ENCODE results near the gene AUTS2. TPM values are rescaled to one million over a fixed set of nuclear protein-coding genes. Genes with fewer than 3 reads are reported as not detected.

The AUTS2 gene
- total and polyA plus RNA-seq, 7 experiments from 2014 or later: 0.40 to 31.7 (median 4.2) TPM

- intact Hi-C loops (cut with micrococcal nuclease): no loop called here
- no peak overlapping the region for H3K27ac ChIP-seq (ENCODE audit: low read depth, low read length)
- H3K36me3 Mint-ChIP-seq: no peaks in the 10 kb centered on the region
- no peak for ATAC-seq
- no peak overlapping the region for H3K4me3 Mint-ChIP-seq
- no peaks in the 10 kb centered on the region for H3K9me3 Mint-ChIP-seq
- no peaks in the 10 kb centered on the region for H3K36me3 ChIP-seq (ENCODE audit: control insufficient read depth in 2 of 3, insufficient read depth in 3 of 3, low read length in 3 of 3)
- no peaks in the 10 kb centered on the region for H3K4me1 ChIP-seq (ENCODE audit: control insufficient read depth in 2 of 2, insufficient read depth in 2 of 2, low read length in 2 of 2)
- ChIA-PET CTCF (interaction anchor here (0.6 kb wide), 1 partner anchor 601 kb away, joined by 3 read pairs; no protein-coding TSS in a partner anchor), POLR2A (no interaction called here)
- peaks cover 0 to 9% (median under 1%) of the 10 kb centered on the region in 7 donors for H3K4me1 Mint-ChIP-seq
- H3K27me3 Mint-ChIP-seq: peaks cover 18 to 30% (median 26%) of the 10 kb centered on the region in 5 donors
- no peak for DNase-seq
- no peak overlapping the region for H3K4me3 ChIP-seq (ENCODE audit: low read length)
- H3K9me3 ChIP-seq (ENCODE audit: control insufficient read depth in 2 of 3, low read length in 3 of 3): no peaks in the 10 kb centered on the region
- no peak overlapping the region for H3K27ac Mint-ChIP-seq
- H3K27me3 ChIP-seq (ENCODE audit: control insufficient read depth in 2 of 2, insufficient read depth in 2 of 2, low read length in 2 of 2): no peaks in the 10 kb centered on the region
Measured at GRCh38 chr7:70700941-70701425, 1102.7 kb downstream of the AUTS2 start.

GRCh38 chr7:70701477-70701876 lies 1103.2 kb downstream of the AUTS2 start:
- Histone ChIP-seq H3K27ac (ENCODE audit: low read depth, low read length) (no peak overlapping the region), H3K4me1 (ENCODE audit: control insufficient read depth in 2 of 2, insufficient read depth in 2 of 2, low read length in 2 of 2) (no peaks in the 10 kb centered on the region), H3K27me3 (ENCODE audit: control insufficient read depth in 2 of 2, insufficient read depth in 2 of 2, low read length in 2 of 2) (no peaks in the 10 kb centered on the region), H3K36me3 (ENCODE audit: control insufficient read depth in 2 of 3, insufficient read depth in 3 of 3, low read length in 3 of 3) (no peaks in the 10 kb centered on the region), H3K9me3 (ENCODE audit: control insufficient read depth in 2 of 3, low read length in 3 of 3) (no peaks in the 10 kb centered on the region), H3K4me3 (ENCODE audit: low read length) (no peak overlapping the region)
- Mint-ChIP-seq H3K27ac (no peak overlapping the region), H3K4me3 (no peak overlapping the region), H3K36me3 (no peaks in the 10 kb centered on the region), H3K9me3 (no peaks in the 10 kb centered on the region), H3K27me3 (peaks cover 18 to 25% (median 22%) of the 10 kb centered on the region in 5 donors), H3K4me1 (peaks cover 0 to 6% (median 0%) of the 10 kb centered on the region in 7 donors)
- no peak for DNase-seq
- no peak for ATAC-seq
- POLR2A ChIA-PET: no interaction called here
- CTCF ChIA-PET: interaction anchor here (0.6 kb wide), 1 partner anchor 601 kb away, joined by 3 read pairs; no protein-coding TSS in a partner anchor
- intact Hi-C loops (cut with micrococcal nuclease): no loop called here

GRCh38 chr7:70701991-70702390 lies 1103.7 kb downstream of the AUTS2 start:
- CTCF ChIA-PET: no interaction called here
- no peak overlapping the region for H3K4me3 ChIP-seq (ENCODE audit: low read length)
- H3K27ac ChIP-seq (ENCODE audit: low read depth, low read length): no peak overlapping the region
- peaks cover 0 to 4% (median 0%) of the 10 kb centered on the region in 7 donors for H3K4me1 Mint-ChIP-seq
- no peaks in the 10 kb centered on the region for H3K36me3 ChIP-seq (ENCODE audit: control insufficient read depth in 2 of 3, insufficient read depth in 3 of 3, low read length in 3 of 3)
- H3K27ac Mint-ChIP-seq: peak overlapping the region in 1 of 9 donors; percentile 29
- POLR2A ChIA-PET: no interaction called here
- H3K27me3 Mint-ChIP-seq: peaks cover 13 to 20% (median 17%) of the 10 kb centered on the region in 5 donors
- no peaks in the 10 kb centered on the region for H3K27me3 ChIP-seq (ENCODE audit: control insufficient read depth in 2 of 2, insufficient read depth in 2 of 2, low read length in 2 of 2)
- intact Hi-C loops (cut with micrococcal nuclease): no loop called here
- H3K4me3 Mint-ChIP-seq: no peak overlapping the region
- no peaks in the 10 kb centered on the region for H3K9me3 ChIP-seq (ENCODE audit: control insufficient read depth in 2 of 3, low read length in 3 of 3)
- H3K36me3 Mint-ChIP-seq: no peaks in the 10 kb centered on the region
- no peak for ATAC-seq
- DNase-seq: no peak
- H3K9me3 Mint-ChIP-seq: no peaks in the 10 kb centered on the region
- no peaks in the 10 kb centered on the region for H3K4me1 ChIP-seq (ENCODE audit: control insufficient read depth in 2 of 2, insufficient read depth in 2 of 2, low read length in 2 of 2)

- Histone ChIP-seq H3K27me3 (ENCODE audit: control insufficient read depth in 2 of 2, insufficient read depth in 2 of 2, low read length in 2 of 2) (no peaks in the 10 kb centered on the region), H3K4me1 (ENCODE audit: control insufficient read depth in 2 of 2, insufficient read depth in 2 of 2, low read length in 2 of 2) (no peaks in the 10 kb centered on the region), H3K9me3 (ENCODE audit: control insufficient read depth in 2 of 3, low read length in 3 of 3) (no peaks in the 10 kb centered on the region), H3K4me3 (ENCODE audit: low read length) (no peak overlapping the region), H3K36me3 (ENCODE audit: control insufficient read depth in 2 of 3, insufficient read depth in 3 of 3, low read length in 3 of 3) (no peaks in the 10 kb centered on the region), H3K27ac (ENCODE audit: low read depth, low read length) (no peak overlapping the region)
- H3K27me3 Mint-ChIP-seq: peaks cover 0 to 3% (median 1%) of the 10 kb centered on the region in 5 donors
- no peaks in the 10 kb centered on the region for H3K36me3 Mint-ChIP-seq
- H3K4me1 Mint-ChIP-seq: peaks cover 0 to 2% (median 0%) of the 10 kb centered on the region in 7 donors
- ChIA-PET POLR2A (no interaction called here), CTCF (no interaction called here)
- intact Hi-C loops (cut with micrococcal nuclease): no loop called here
- no peak overlapping the region for H3K4me3 Mint-ChIP-seq
- ATAC-seq (no peak), DNase-seq (no peak)
- H3K9me3 Mint-ChIP-seq: no peaks in the 10 kb centered on the region
- H3K27ac Mint-ChIP-seq: no peak overlapping the region
Measured at GRCh38 chr7:70703785-70704184, 1105.5 kb downstream of the AUTS2 start.

GRCh38 chr7:70704831-70705346 lies 1106.6 kb downstream of the AUTS2 start:
- no peaks in the 10 kb centered on the region for H3K36me3 Mint-ChIP-seq
- Histone ChIP-seq H3K9me3 (ENCODE audit: control insufficient read depth in 2 of 3, low read length in 3 of 3) (no peaks in the 10 kb centered on the region), H3K4me1 (ENCODE audit: control insufficient read depth in 2 of 2, insufficient read depth in 2 of 2, low read length in 2 of 2) (no peaks in the 10 kb centered on the region), H3K27ac (ENCODE audit: low read depth, low read length) (no peak overlapping the region), H3K36me3 (ENCODE audit: control insufficient read depth in 2 of 3, insufficient read depth in 3 of 3, low read length in 3 of 3) (no peaks in the 10 kb centered on the region), H3K27me3 (ENCODE audit: control insufficient read depth in 2 of 2, insufficient read depth in 2 of 2, low read length in 2 of 2) (no peaks in the 10 kb centered on the region), H3K4me3 (ENCODE audit: low read length) (no peak overlapping the region)
- no peaks in the 10 kb centered on the region for H3K27me3 Mint-ChIP-seq
- peaks cover 0 to 2% (median 0%) of the 10 kb centered on the region in 7 donors for H3K4me1 Mint-ChIP-seq
- intact Hi-C loops (cut with micrococcal nuclease): no loop called here
- ChIA-PET CTCF (no interaction called here), POLR2A (no interaction called here)
- H3K4me3 Mint-ChIP-seq: no peak overlapping the region
- ATAC-seq (no peak), DNase-seq (no peak)
- H3K9me3 Mint-ChIP-seq: no peaks in the 10 kb centered on the region
- H3K27ac Mint-ChIP-seq: no peak overlapping the region

GRCh38 chr7:70706204-70706603 lies 1107.9 kb downstream of the AUTS2 start:
- POLR2A ChIA-PET: no interaction called here
- Mint-ChIP-seq H3K27ac (no peak overlapping the region), H3K9me3 (no peaks in the 10 kb centered on the region), H3K4me3 (no peak overlapping the region), H3K27me3 (no peaks in the 10 kb centered on the region), H3K36me3 (no peaks in the 10 kb centered on the region), H3K4me1 (peaks cover 0 to 5% (median 0%) of the 10 kb centered on the region in 7 donors)
- no peaks in the 10 kb centered on the region for H3K36me3 ChIP-seq (ENCODE audit: control insufficient read depth in 2 of 3, insufficient read depth in 3 of 3, low read length in 3 of 3)
- intact Hi-C loops (cut with micrococcal nuclease): no loop called here
- DNase-seq: no peak
- no peaks in the 10 kb centered on the region for H3K27me3 ChIP-seq (ENCODE audit: control insufficient read depth in 2 of 2, insufficient read depth in 2 of 2, low read length in 2 of 2)
- no peaks in the 10 kb centered on the region for H3K4me1 ChIP-seq (ENCODE audit: control insufficient read depth in 2 of 2, insufficient read depth in 2 of 2, low read length in 2 of 2)
- ATAC-seq: no peak
- no peak overlapping the region for H3K4me3 ChIP-seq (ENCODE audit: low read length)
- no peaks in the 10 kb centered on the region for H3K9me3 ChIP-seq (ENCODE audit: control insufficient read depth in 2 of 3, low read length in 3 of 3)
- H3K27ac ChIP-seq (ENCODE audit: low read depth, low read length): no peak overlapping the region
- CTCF ChIA-PET: no interaction called here

GRCh38 chr7:70706698-70707097 lies 1108.4 kb downstream of the AUTS2 start:
- no peak overlapping the region for H3K4me3 ChIP-seq (ENCODE audit: low read length)
- H3K27me3 Mint-ChIP-seq: no peaks in the 10 kb centered on the region
- H3K36me3 ChIP-seq (ENCODE audit: control insufficient read depth in 2 of 3, insufficient read depth in 3 of 3, low read length in 3 of 3): no peaks in the 10 kb centered on the region
- ATAC-seq (no peak), DNase-seq (no peak)
- H3K27ac Mint-ChIP-seq: no peak overlapping the region
- H3K27me3 ChIP-seq (ENCODE audit: control insufficient read depth in 2 of 2, insufficient read depth in 2 of 2, low read length in 2 of 2): no peaks in the 10 kb centered on the region
- H3K27ac ChIP-seq (ENCODE audit: low read depth, low read length): no peak overlapping the region
- no peaks in the 10 kb centered on the region for H3K36me3 Mint-ChIP-seq
- peaks cover 0 to 5% (median 0%) of the 10 kb centered on the region in 7 donors for H3K4me1 Mint-ChIP-seq
- POLR2A ChIA-PET: no interaction called here
- no peaks in the 10 kb centered on the region for H3K9me3 Mint-ChIP-seq
- no peaks in the 10 kb centered on the region for H3K4me1 ChIP-seq (ENCODE audit: control insufficient read depth in 2 of 2, insufficient read depth in 2 of 2, low read length in 2 of 2)
- no peak overlapping the region for H3K4me3 Mint-ChIP-seq
- CTCF ChIA-PET: interaction anchor here (0.5 kb wide), 1 partner anchor 8 kb away, joined by 4 read pairs; no protein-coding TSS in a partner anchor
- intact Hi-C loops (cut with micrococcal nuclease): no loop called here
- no peaks in the 10 kb centered on the region for H3K9me3 ChIP-seq (ENCODE audit: control insufficient read depth in 2 of 3, low read length in 3 of 3)

All from naive thymus-derived CD4-positive, alpha-beta T cell (primary cell).